GM18867 (cell line): ENCODE data around the gene DNAJC4.

ENCODE experiments used
- ATAC-seq: cut with Tn5 transposase; IDR thresholded peaks from one replicate; pipeline ENCODE4 v1.9.1; 2021; ENCODE audit warnings: mild to moderate bottlenecking, moderate library complexity; ENCODE audit not compliant: unreplicated experiment

The DNAJC4 gene

GRCh38 chr11:64208086-64208795 is 22.1 kb upstream of the DNAJC4 start:
- ATAC-seq: no peak

- ATAC-seq: no peak
These were observed 21.4 kb upstream of the DNAJC4 start for GRCh38 chr11:64208796-64209562.

GRCh38 chr11:64209563-64209843 is 20.8 kb upstream of the DNAJC4 start:
- no peak for ATAC-seq

GRCh38 chr11:64210301-64211020 is 19.9 kb upstream of the DNAJC4 start:
- no peak for ATAC-seq

GRCh38 chr11:64211181-64211872 is 19.0 kb upstream of the DNAJC4 start:
- no peak for ATAC-seq

GRCh38 chr11:64216879-64217278 is 13.5 kb upstream of the DNAJC4 start:
- ATAC-seq: no peak

- ATAC-seq: no peak
These were observed 11.6 kb upstream of the DNAJC4 start for GRCh38 chr11:64218628-64219353.

GRCh38 chr11:64219354-64219684 is 11.0 kb upstream of the DNAJC4 start:
- no peak for ATAC-seq

DNA sequence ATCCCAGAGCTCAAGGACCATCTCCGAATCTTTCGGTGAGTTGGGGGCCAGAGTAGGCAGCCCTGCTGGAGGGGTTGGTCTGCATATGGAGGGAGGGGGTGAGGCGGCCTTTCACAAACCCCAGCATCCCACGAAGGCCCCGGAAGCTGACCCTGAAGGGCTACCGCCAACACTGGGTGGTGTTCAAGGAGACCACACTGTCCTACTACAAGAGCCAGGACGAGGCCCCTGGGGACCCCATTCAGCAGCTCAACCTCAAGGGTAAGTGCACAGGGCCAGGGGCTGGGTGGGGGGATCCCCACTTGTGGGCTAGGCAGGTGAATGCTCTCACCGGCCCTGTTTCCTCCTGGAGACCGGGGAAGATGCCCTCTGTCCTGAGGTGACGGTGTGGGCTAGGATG is 10.6 kb upstream of the DNAJC4 start:
- ATAC-seq: no peak

GRCh38 chr11:64220271-64220670 is 10.1 kb upstream of the DNAJC4 start:
- no peak for ATAC-seq

GRCh38 chr11:64220798-64221197 is 9.6 kb upstream of the DNAJC4 start:
- ATAC-seq: no peak

DNA sequence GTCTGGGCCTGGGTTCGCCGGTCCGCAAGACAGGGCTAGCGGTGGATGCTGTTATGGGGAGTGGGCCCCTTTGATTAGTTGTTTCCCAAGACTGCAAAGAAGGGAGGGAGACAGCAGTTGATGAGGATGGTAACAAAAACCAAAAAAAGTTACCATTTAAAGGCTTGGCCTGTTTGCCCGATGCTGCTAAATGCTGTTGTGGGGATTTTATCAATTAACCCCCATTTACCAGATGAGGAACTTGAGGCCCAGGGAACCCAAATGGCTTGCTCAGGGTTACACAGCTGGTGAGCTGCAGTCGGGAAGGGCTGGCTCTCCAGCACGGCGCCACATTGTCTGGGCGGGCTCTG is 7.7 kb upstream of the DNAJC4 start:
- ATAC-seq: no peak

- ATAC-seq: no peak
These were observed 7.2 kb upstream of the DNAJC4 start for GRCh38 chr11:64223001-64223651.

DNA sequence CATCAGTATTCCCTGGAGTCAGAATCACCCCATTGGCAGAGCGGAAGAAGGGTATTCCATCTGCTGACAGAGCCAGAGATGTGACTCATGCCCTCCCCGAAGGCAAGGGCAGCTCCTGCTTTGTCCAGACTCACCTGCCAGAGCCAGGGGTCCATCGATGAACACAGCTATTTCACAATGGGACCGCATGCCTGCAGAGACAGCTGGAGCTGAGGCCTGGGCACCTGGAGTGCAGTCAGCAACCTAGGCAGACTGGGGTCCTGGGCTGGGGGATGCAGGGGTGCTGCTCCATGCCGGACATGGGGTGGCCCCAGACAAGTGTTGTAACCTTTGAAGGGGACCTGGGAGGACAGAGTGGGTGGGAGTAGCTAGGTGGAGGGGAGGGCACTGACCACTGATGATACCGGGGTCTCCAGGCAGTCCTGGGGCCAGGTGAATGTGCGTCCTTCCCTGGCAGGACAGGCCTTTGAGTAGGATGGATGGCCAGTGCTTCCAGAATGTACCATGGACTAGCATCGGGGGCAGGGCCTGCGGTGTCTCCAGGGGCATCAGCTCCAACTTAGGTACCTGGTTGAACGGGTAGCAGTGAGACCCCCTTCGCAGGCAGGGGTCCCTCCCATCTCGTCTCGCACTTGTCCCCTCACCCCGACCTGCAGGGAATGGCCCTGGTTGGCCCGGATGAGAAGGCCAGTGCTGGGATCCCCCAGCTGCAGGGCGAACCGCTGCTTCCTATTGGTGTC is 6.0 kb upstream of the DNAJC4 start:
- ATAC-seq: no peak

- no peak for ATAC-seq
These were observed 5.3 kb upstream of the DNAJC4 start for GRCh38 chr11:64224891-64225607.

DNA sequence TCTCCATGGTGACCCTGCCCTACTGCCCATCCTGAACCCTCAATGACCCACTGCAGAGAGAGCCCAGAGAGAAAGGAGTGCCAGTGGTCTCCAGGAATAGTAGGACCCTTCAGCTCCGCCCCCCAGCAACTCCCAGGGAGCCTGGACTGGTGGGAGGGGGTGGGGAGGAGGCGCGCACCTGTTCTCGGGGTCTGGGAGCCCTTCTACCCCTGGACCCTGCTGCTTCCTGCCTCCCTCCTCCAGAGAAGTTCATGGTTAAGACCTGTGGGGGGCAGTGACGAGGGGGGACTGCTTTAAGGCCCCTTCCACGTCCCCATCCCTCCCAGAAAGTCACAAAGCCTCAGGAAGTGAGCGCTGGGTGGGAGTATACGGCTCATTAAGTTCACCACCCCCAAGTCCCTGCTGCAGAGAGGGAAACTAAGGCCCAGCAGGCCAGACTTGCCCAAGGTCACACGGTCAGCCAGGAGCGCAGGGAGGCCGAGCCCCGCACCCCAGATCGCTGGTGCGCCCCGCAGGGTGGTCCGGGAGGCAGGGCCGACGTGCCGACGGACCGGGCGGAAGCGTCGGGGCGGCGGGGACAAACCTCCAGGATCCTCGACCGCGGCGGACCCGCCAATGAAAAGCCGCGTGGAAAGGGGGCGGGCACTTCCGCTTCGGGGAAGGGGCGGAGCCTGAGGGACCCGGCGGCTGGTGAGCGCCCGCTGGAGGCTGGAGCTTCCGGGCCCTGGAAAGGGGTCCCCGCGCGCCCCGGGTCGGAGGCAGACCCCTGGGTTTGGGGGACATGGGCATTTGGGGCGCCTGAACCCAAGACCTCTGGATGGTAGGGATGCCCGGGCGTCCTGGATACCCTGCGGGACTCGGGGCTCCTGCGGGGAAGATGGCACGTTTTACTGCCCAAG is 4.5 kb upstream of the DNAJC4 start, which contains the start of the genes NUDT22 and TRPT1:
NUDT22 (plus strand) TSS at position 667 of the 899 bp plus-strand sequence. CDS start 379 bp downstream, outside the sequence.
TRPT1 (minus strand) TSS at position 579 of the 899 bp plus-strand sequence; CDS start at position 253, 326 bp downstream.
- peak; percentile 41 for ATAC-seq

GRCh38 chr11:64226507-64227051 is 3.8 kb upstream of the DNAJC4 start:
- peak; percentile 34 for ATAC-seq
